HG02884 (cell line): ENCODE data around the gene TBC1D16.
"Not testable (repeated sequence)": the region's sequence is repeated elsewhere in the genome, so short reads cannot be mapped to it uniquely, and the experiment has no call there.

Experiments
- ATAC-seq: cut with Tn5 transposase; IDR thresholded peaks from one replicate; pipeline ENCODE4 v1.9.1; 2021; ENCODE audit warnings: mild to moderate bottlenecking, moderate library complexity; ENCODE audit not compliant: unreplicated experiment

The TBC1D16 gene

DNA sequence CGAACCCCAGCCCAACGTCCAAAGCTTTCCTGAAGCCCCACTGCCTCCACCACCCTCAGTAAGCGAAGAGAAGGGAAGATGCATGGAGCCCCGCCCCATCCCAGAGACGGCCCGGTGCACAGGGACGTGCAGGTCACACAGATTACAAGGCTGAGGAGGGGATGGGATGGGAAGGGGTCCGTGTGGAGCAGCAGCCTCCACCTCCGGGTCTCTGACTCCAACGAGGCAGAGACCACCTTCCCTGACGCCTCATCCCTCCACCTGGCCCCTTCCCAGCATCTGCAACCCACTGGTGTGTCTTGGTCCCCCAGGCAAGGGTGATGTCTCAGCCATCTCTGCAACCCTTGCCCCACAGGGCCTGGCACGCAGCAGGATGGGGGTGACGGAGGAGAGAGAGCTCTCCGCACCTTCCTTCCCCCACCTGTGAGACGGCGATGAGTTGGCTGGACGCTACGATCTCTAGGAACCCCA lies 58.5 kb downstream of the TBC1D16 start:
- no peak for ATAC-seq

- ATAC-seq = no peak
Observed at GRCh38 chr17:79976451-79976850, 59.2 kb downstream of the TBC1D16 start.

DNA sequence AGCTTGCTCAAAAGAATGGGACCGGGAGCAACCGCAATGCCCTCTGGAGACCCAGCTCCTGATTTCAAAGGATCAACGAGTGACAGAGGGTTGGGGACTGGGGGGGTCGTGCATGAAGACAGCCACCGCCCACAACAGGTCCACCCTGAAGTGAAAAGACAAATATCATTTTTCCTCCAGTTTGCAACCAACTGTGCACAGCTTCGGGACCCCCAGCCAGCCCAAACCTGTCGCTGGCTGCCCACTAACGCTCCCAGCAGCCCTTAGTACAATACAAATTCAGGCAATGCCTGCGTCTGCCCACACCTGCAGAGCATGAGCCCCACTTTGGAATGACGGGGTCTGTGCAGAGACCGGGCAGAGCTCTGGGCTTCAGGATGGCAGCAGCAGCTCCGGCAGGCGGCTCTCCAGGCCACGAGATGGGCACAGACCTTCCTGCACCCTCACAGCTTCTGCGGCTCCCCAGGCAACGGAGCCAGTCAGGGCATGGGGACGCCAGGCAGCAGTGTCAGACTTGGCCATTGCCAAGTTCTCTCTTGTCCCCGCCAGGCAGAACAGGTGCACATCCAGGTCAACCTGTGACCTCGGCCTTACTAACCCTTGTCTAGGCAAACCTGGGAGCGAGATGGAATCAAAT lies 60.1 kb downstream of the TBC1D16 start:
- ATAC-seq = no peak

GRCh38 chr17:79974566-79975497 lies 60.8 kb downstream of the TBC1D16 start:
- no peak for ATAC-seq

GRCh38 chr17:79971651-79972050 lies 64.0 kb downstream of the TBC1D16 start:
- ATAC-seq = no peak

- ATAC-seq = no peak
Observed at GRCh38 chr17:79970576-79971068, 65.0 kb downstream of the TBC1D16 start.

- no peak for ATAC-seq
Observed at GRCh38 chr17:79969906-79970305, 65.8 kb downstream of the TBC1D16 start.

GRCh38 chr17:79968116-79968515 lies 67.6 kb downstream of the TBC1D16 start:
- ATAC-seq = no peak

DNA sequence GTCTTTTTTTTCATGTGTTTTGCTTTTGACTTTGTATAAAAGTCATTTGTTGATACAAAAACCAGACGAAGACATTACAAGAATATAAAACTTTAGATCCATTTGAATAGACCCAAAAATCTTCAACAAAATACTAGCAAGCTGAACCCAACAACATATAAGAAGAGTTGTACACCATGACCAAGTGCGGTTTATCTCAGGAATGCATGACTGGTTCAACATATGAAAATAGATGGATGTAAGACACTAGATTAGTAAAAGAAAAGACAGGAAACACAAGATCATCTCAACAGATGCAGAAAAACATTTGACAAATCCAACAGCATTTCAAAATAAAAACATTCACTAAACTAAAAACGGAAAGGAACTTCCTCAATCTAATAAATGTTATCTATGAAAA lies 69.0 kb downstream of the TBC1D16 start:
- ATAC-seq = no peak

- no peak for ATAC-seq
Observed at GRCh38 chr17:79965806-79966205, 69.9 kb downstream of the TBC1D16 start.

GRCh38 chr17:79962467-79962866 lies 73.2 kb downstream of the TBC1D16 start:
- ATAC-seq = not testable (repeated sequence)

DNA sequence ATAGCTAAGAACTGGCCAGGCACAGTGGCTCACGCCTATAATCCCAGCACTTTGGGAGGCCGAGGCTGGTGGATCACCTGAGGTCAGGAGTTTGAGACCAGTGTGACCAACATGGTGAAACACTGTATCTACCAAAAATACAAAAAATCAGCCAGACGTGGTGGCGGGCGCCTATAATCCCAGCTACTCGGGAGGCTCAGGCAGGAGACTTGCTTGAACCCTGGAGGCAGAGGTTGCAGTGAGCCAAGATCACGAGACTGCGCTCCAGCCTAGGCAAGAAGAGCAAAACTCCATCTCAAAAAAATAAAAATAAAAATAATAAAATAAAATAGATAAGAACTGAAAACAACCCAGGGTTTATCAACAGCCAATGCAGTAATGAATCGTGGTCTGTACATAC lies 74.1 kb downstream of the TBC1D16 start:
- not testable (repeated sequence) for ATAC-seq

- no peak for ATAC-seq
Observed at GRCh38 chr17:79960788-79961522, 74.7 kb downstream of the TBC1D16 start.

DNA sequence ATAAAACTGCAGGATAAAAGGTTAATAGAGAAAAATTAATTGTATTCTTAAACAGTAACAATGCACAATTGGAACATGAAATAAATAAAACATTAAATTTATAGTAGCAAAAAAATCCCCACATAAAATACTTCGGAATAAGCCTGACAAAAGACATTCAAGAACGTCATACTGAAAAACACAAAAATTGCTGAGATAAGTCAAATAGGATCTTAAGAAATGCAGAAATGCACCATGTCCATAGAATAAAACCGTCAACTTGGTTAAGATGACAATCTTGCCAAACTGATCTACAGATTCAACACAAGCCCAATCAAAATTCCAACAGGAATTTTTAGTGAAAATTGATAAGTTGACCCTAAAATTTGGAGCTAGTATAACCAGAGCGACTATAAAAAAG lies 76.6 kb downstream of the TBC1D16 start:
- ATAC-seq = no peak

DNA sequence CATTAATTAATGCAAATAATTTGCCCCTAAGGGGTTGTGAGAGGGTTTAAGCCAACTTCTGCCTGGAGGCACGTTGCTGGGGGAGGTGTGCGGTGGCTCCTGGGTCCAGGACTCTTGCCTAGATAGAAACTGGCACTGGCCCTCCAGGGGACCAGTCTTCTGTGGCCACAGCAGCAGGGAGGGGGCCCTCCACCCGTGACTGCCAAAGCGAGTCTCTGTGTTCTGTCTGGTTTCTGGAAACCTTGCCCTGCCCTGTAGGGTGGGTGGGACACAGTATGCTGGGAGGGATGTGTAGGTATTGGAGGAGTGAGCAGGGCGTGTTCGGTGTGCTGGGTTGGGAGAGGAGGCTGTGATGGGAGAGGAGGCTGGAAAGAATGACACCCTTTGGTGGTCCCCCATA lies 78.8 kb downstream of the TBC1D16 start:
- no peak for ATAC-seq

DNA sequence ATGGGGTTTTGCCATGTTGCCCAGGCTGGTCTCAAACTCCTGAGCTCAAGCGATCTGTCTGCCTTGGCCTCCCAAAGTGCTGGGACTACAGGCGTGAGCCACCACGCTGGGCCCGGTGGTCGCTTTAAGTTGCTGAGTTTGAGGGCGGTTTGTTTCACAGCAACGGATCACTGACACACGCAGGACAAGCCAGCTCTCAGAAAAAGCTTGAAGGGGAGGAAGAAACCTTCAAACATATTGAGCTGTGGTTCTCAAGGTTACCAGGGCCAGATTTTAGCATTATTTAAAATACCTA lies 79.3 kb downstream of the TBC1D16 start:
- ATAC-seq = not testable (repeated sequence)

DNA sequence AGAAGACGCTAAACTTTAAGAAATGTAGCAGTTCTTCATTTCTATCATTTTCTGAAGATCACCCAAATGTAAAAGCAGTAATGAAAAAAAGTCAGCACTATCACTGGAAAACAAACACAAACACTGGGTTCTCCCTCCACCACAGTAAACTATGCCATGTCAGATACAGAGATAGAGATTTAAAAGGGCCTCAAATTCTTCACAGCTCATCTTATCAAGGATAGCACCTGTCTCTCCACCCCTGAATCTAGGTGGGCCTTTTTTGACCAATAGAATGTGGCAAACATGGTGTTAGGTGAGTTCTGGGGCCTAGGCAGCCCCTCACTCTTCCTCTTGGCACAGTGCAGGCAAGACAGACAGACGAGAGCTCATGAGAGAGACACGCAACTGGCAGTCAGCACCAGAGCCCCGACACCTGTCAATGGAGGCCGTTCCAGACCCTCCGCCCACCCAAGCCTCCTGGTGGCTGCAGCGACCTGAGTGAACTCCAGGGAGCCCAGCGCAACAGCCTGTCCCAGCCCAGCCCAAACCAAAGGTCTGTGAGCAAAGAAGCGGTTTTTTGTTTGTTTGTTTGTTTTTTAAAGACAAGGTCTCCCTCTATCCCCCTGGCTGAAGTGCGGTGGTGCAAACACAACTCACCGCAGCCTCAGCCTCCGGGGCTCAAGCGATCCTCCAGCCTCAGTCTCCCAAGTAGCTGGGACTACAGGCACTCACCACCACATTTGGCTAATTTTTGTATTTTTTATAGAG lies 79.8 kb downstream of the TBC1D16 start:
- no peak for ATAC-seq

DNA sequence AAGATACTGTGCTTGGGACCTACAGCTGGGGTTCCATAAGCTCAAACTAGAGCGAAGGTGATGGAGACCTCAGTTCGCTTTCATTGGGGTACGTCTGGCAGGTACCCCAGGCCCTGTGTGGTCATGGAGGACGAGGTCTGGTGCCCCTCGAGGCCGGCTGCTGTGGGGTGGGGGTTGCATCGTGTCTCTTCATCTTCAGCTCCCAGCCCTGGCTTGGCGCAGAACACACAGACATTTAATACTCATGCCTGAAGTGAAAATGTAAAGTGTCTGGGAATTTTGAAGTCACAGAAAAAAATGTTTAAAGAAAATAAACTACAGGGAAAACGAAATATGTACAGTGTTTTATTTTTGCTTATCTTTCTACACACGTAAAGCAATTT lies 80.5 kb downstream of the TBC1D16 start:
- ATAC-seq = no peak

DNA sequence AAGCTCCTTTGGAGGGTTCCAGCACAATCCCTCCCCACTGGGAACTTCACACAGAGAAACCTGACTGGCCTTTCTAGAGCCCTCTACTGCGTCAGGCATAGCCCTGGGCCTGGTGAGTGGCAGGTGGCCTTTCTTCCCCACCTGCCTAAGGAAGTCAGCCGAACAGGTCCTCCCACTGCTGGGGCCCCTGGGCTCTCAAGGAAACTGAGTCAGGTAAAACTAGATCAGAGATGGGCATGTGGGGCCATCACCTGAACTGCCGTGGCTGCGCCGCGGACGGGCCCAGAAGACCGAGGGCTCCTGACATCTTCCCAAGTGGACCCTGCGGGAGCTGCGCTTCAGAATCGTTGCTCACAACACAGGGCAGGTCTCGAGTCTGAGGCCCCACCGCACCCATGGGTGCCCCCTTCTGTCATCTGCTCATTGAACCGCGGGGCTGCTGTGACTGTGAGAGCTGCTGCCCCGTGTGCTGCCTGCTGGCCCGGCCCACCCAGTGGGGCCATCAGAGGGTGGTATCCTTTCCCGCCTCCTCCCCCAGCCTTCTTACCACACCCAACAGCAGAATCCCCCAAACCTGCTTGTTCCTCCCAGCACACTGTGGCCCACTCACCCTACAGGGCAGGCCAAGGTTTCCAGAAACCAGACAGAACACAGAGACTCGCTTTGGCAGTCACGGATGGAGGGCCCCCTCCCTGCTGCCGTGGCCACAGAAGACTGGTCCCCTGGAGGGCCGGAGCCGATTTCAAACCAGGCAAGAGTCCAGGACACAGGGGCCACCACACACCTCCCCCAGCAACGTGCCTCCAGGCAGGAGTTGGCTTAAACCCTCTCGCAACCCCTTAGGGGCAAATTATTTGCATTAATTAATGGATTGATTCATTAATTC lies 81.1 kb downstream of the TBC1D16 start:
- ATAC-seq = no peak

DNA sequence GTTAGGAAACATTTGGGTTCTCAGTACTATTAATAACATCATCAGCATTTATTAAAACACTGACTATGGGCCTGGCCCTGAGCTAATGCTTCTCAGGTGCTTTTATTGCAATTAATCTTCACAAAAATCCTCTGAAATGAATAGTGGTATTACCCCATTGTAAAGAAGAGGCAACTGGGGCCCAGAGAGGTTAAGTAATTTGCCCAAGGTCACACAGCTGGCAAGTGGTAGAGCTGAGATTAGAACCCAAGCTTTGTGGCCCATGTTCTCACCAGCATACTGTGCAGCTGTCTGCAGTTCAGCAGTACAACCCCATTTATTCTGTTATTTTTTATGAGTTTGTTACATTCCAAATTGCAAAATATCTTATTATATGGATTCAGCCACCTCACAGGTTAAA lies 82.3 kb downstream of the TBC1D16 start:
- ATAC-seq = no peak
